GM12878 (cell line): ENCODE data around the gene BTNL2. TPM values are rescaled to one million over a fixed set of nuclear protein-coding genes. Genes with fewer than 3 reads are reported as not detected.

Experiments
- ASH2L ChIP-seq: fragments of 300-600, 200-600 bp; sonication (generic); IDR thresholded peaks from 2 replicates; pipeline ENCODE4 v1.6.1; 2017; ENCODE audit warnings: low read depth, mild to moderate bottlenecking, borderline replicate concordance
- ATF2 ChIP-seq: IDR thresholded peaks from 2 replicates; pipeline ENCODE4 v1.6.1; 2012; ENCODE audit warnings: low read length, inconsistent platforms
- CTCF ChIP-seq, 3 experiments: IDR thresholded peaks in 2 of 3; conservative IDR thresholded peaks in 1 of 3; 2 replicates each; pipeline ENCODE4 v1.5.1; 2011; ENCODE audit warnings: low read depth in 3 of 3, low read length in 3 of 3, mild to moderate bottlenecking in 3 of 3, control low read depth in 2 of 3, moderate library complexity in 2 of 3, inconsistent platforms in 1 of 3, mixed read lengths in 1 of 3; ENCODE audit not compliant: control insufficient read depth in 2 of 3, insufficient read depth in 1 of 3; ENCODE audit errors: extremely low read depth in 1 of 3
- DPF2 ChIP-seq: fragments of 450-650 bp; IDR thresholded peaks from 2 replicates; pipeline ENCODE4 v1.6.1; 2017; ENCODE audit warnings: mild to moderate bottlenecking
- E2F8 ChIP-seq: fragments of 450-650 bp; IDR thresholded peaks from 2 replicates; pipeline ENCODE4 v1.6.1; 2018; ENCODE audit warnings: mild to moderate bottlenecking, low read depth, moderate library complexity; ENCODE audit not compliant: partially characterized antibody
- ELK1 ChIP-seq: IDR thresholded peaks from 2 replicates; pipeline ENCODE4 v1.6.1; 2012; ENCODE audit warnings: low read depth, low read length, improper control_type of control experiment
- JUND ChIP-seq: IDR thresholded peaks from 2 replicates; pipeline ENCODE4 v1.6.1; 2012; ENCODE audit warnings: low read depth, mild to moderate bottlenecking, low read length, improper control_type of control experiment, moderate library complexity
- MEF2B ChIP-seq: fragments of 450-650 bp; IDR thresholded peaks from 2 replicates; pipeline ENCODE4 v1.6.1; 2018; ENCODE audit warnings: mild to moderate bottlenecking, moderate library complexity; ENCODE audit not compliant: partially characterized antibody, poor library complexity, severe bottlenecking
- MYB ChIP-seq: fragments of 150-350 bp; IDR thresholded peaks from 2 replicates; pipeline ENCODE4 v1.6.1; 2014; ENCODE audit warnings: mild to moderate bottlenecking, low read depth, low read length, borderline replicate concordance
- POLR2AphosphoS2 ChIP-seq: IDR thresholded peaks from 2 replicates; pipeline ENCODE4 v1.6.1; 2011; ENCODE audit warnings: low read depth, mild to moderate bottlenecking, low read length, improper control_type of control experiment, moderate library complexity
- RB1 ChIP-seq: fragments of 450-650 bp; formaldehyde crosslinking; IDR thresholded peaks from 2 replicates; pipeline ENCODE4 v1.6.1; 2017; ENCODE audit warnings: mild to moderate bottlenecking, borderline replicate concordance
- RELA ChIP-seq: fragments of 450-650 bp; IDR thresholded peaks from 2 replicates; pipeline ENCODE4 v1.8.0; 2014; ENCODE audit warnings: borderline replicate concordance; ENCODE audit not compliant: partially characterized antibody
- RUNX3 ChIP-seq: IDR thresholded peaks from 2 replicates; pipeline ENCODE4 v1.6.1; 2012; ENCODE audit warnings: low read length, inconsistent platforms
- SMAD1 ChIP-seq: fragments of 450-650 bp; IDR thresholded peaks from 2 replicates; pipeline ENCODE4 v1.6.1; 2018; ENCODE audit warnings: mild to moderate bottlenecking, low read depth; ENCODE audit not compliant: partially characterized antibody
- SUZ12 ChIP-seq: fragments of 200-600 bp; sonication (generic); IDR thresholded peaks from one replicate; pipeline ENCODE4 v1.6.1; 2018; ENCODE audit warnings: antibody characterized with exemption, mild to moderate bottlenecking; ENCODE audit not compliant: unreplicated experiment
- TCF7 ChIP-seq: IDR thresholded peaks from 2 replicates; pipeline ENCODE4 v1.6.1; 2014; ENCODE audit warnings: antibody characterized with exemption, borderline replicate concordance
- ZNF207 ChIP-seq: fragments of 450-650 bp; IDR thresholded peaks from 2 replicates; pipeline ENCODE4 v1.6.1; 2014; ENCODE audit warnings: antibody characterized with exemption, mild to moderate bottlenecking, borderline replicate concordance
- polyA plus RNA-seq, 11 experiments: library from polyadenylated mRNA; depleted of rRNA in 4 of 11; unstranded in 6 of 11; stranded (reverse) in 5 of 11; fragments of >200 nt; fragmentation: Nextera tagmentation in 4 of 11; fragmentation: Illumina TruSeq in 1 of 11; extraction: Ambion mirVana in 4 of 11; extraction: Trizol in 1 of 11; gene quantifications; 1 replicate in 1 of 11; 2 replicates in 10 of 11; pipeline versions ENCODE4 v1.2.1 to v1.2.3, GENCODE V29; 2011 to 2016; ENCODE audit warnings: inconsistent platforms in 2 of 11, missing spikeins in 2 of 11, low read depth in 1 of 11
- total RNA-seq, 4 experiments: library from RNA; depleted of rRNA in 3 of 4; stranded (reverse); fragments of >200 nt in 3 of 4; fragmentation: Illumina TruSeq in 1 of 4; extraction: Trizol in 1 of 4; gene quantifications; 2 replicates each; pipeline versions ENCODE4 v1.2.1 to v1.2.3, GENCODE V29; 2013 to 2021

BTNL2 gene
- total and polyA plus RNA-seq, 10 of the 15 experiments (the other 5 are each of a cell fraction or from before 2014, with no cell fraction given): 0.11 to 0.29 (median 0.26) TPM; not detected in 5

- TF ChIP-seq E2F8 (peak; percentile 67), RB1 (peak; percentile 40; the same call in 1 of the 2 replicates), ELK1 (no peak), RELA (peak; percentile 86), JUND (no peak), ATF2 (peak; percentile 75; the same call in 1 of the 2 replicates), SUZ12 (no peak), POLR2AphosphoS2 (no peak), ZNF207 (0 out of 2 replicates have a peak, but pooled peaks have one; percentile 21), RUNX3 (peak; percentile 65), MYB (no peak), DPF2 (peak; percentile 81), TCF7 (no peak), CTCF (IDR thresholded peaks at IDR 0.05 in 2 of 3, conservative IDR thresholded peaks at IDR 0.05 in 1 of 3; ENCODE audit: control insufficient read depth in 2 of 3, extremely low read depth in 1 of 3, insufficient read depth in 1 of 3, low read depth in 3 of 3, low read length in 3 of 3) (no peak), ASH2L (no peak), SMAD1 (peak; percentile 53), MEF2B (peak; percentile 73)
Observed at GRCh38 chr6:32436995-32437836, 30.2 kb upstream of the BTNL2 start (continued).
